RWPE1 (cell line): ENCODE measurements around the gene CAPN3.
A peak's percentile ranks its signal among the peaks of the same experiment; 100 is the strongest.

Source experiments
- CTCF ChIA-PET: fragments of 350-600 bp; sonication (Branson Sonifier 250); formaldehyde crosslinking; extraction: SDS; loops from one replicate; lab custom pipeline; 2021; lab: Yijun Ruan, JAX
- POLR2A ChIA-PET: fragments of 400-600 bp; formaldehyde crosslinking; extraction: SDS; loops from one replicate; lab custom pipeline; 2020; ENCODE audit warnings: antibody characterized with exemption; ENCODE audit not compliant: low non-redundant PET; lab: Yijun Ruan, JAX
- DNase-seq: peaks from one replicate; pipeline ENCODE4 v3.0.0; 2012; ENCODE audit warnings: low spot score
- H3K27ac ChIP-seq: fragments of 450-650 bp; 2 replicates; pipeline ENCODE4 v1.5.1; 2017
- TF ChIP-seq, protein P1 (sequence below): fragments of 450-650 bp; conservative IDR thresholded peaks from 2 replicates; pipeline ENCODE4 v1.5.1; 2017; ENCODE audit warnings: low read depth, mild to moderate bottlenecking

CAPN3 gene

GRCh38 chr15:42375941-42376340 lies 16.6 kb downstream of the CAPN3 start:
- no peak for DNase-seq
- CTCF ChIA-PET: interaction anchor here (0.6 kb wide), 1 partner anchor 1114 kb away, joined by 3 read pairs; no protein-coding TSS in a partner anchor
- POLR2A ChIA-PET: no interaction called here
- TF ChIP-seq, protein P1, sequence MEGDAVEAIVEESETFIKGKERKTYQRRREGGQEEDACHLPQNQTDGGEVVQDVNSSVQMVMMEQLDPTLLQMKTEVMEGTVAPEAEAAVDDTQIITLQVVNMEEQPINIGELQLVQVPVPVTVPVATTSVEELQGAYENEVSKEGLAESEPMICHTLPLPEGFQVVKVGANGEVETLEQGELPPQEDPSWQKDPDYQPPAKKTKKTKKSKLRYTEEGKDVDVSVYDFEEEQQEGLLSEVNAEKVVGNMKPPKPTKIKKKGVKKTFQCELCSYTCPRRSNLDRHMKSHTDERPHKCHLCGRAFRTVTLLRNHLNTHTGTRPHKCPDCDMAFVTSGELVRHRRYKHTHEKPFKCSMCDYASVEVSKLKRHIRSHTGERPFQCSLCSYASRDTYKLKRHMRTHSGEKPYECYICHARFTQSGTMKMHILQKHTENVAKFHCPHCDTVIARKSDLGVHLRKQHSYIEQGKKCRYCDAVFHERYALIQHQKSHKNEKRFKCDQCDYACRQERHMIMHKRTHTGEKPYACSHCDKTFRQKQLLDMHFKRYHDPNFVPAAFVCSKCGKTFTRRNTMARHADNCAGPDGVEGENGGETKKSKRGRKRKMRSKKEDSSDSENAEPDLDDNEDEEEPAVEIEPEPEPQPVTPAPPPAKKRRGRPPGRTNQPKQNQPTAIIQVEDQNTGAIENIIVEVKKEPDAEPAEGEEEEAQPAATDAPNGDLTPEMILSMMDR: no peak
- no peak overlapping the region for H3K27ac ChIP-seq

GRCh38 chr15:42378011-42378410 lies 18.7 kb downstream of the CAPN3 start:
- no peak for DNase-seq
- ChIA-PET CTCF (no interaction called here), POLR2A (no interaction called here)
- TF ChIP-seq, protein P1: no peak
- no peak overlapping the region for H3K27ac ChIP-seq

GRCh38 chr15:42384597-42384996 lies 25.3 kb downstream of the CAPN3 start:
- TF ChIP-seq, protein P1: no peak
- CTCF ChIA-PET: interaction anchor here (0.6 to 0.8 kb wide), 3 partner anchors 83 to 163 kb away, joined by 3 to 4 read pairs (median 4); no protein-coding TSS in a partner anchor
- no peak overlapping the region for H3K27ac ChIP-seq
- POLR2A ChIA-PET: no interaction called here
- no peak for DNase-seq

- CTCF ChIA-PET: interaction anchor here (0.6 to 0.8 kb wide), 3 partner anchors 84 to 163 kb away, joined by 3 to 4 read pairs (median 4); no protein-coding TSS in a partner anchor
- TF ChIP-seq, protein P1: peak; percentile 43
- H3K27ac ChIP-seq: no peak overlapping the region
- POLR2A ChIA-PET: no interaction called here
- DNase-seq: peak; percentile 42
Measured at GRCh38 chr15:42385206-42385979, 26.1 kb downstream of the CAPN3 start.

DNA sequence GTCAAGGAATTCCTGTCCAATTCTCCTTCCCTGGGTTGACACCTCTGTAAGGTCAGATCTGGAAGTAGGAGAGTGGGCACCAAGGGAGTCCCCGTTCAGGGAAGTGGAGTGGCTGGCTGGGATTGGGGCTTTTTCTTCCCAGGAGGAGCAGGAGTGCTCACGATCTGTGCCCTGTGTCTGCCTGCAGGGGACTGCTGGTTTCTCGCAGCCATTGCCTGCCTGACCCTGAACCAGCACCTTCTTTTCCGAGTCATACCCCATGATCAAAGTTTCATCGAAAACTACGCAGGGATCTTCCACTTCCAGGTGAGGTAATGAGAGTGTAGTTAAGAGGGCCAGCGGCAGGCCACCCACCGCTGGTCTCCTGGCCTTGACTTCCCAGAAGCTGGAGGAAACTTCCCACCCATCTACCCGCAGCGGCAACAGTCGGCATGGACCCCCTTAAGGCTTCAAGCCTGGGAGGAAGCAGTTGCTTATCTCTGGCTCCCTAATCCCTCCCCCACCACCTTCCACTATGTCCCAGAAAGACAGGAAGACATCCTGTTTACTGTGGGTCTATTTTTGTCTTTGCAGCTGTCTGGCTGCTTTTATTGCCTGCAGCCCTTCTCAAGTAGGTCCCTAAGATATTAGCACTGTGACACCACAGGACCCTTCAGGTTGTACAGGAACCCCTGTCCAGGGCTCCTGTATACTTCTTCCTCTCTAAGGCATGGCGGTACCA lies 26.8 kb downstream of the CAPN3 start:
- ChIA-PET CTCF (no interaction called here), POLR2A (no interaction called here)
- no peak for DNase-seq
- no peak overlapping the region for H3K27ac ChIP-seq
- TF ChIP-seq, protein P1: no peak

DNA sequence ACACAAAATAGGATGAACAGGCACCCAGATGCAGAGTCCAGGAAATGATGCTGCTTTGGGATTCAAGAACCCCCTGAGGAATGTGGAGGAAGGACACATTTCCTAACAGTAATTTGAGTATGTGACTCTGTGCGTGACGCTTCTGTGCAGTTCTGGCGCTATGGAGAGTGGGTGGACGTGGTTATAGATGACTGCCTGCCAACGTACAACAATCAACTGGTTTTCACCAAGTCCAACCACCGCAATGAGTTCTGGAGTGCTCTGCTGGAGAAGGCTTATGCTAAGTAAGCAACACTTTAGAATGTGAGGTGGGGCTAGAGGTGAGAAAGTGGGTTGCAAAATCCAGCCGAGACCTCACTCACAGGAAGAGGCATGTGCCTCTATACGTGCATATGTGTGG lies 28.3 kb downstream of the CAPN3 start:
- DNase-seq: no peak
- TF ChIP-seq, protein P1: no peak
- ChIA-PET POLR2A (no interaction called here), CTCF (interaction anchor here (0.5 to 1.1 kb wide), 3 partner anchors 19 to 325 kb away, joined by 3 to 5 read pairs (median 3); no protein-coding TSS in a partner anchor)
- no peak overlapping the region for H3K27ac ChIP-seq
